GM21526 (cell line): ENCODE measurements around the gene OLFML2B.
"Not testable (repeated sequence)": the region's sequence is repeated elsewhere in the genome, so short reads cannot be mapped to it uniquely, and the experiment has no call there.

Experiments used
- ATAC-seq: cut with Tn5 transposase; IDR thresholded peaks from one replicate; pipeline ENCODE4 v1.9.1; 2021; ENCODE audit warnings: moderate library complexity; ENCODE audit not compliant: unreplicated experiment, low FRiP score

The OLFML2B gene

GRCh38 chr1:162023547-162024501 lies at the start of gene OLFML2B:
OLFML2B (minus strand) TSS chr1:162023869; CDS start chr1:162023430, 439 bp downstream.
- ATAC-seq: no peak

- no peak for ATAC-seq
Observed at GRCh38 chr1:162072740-162073139, 49.1 kb upstream of the OLFML2B start.

DNA sequence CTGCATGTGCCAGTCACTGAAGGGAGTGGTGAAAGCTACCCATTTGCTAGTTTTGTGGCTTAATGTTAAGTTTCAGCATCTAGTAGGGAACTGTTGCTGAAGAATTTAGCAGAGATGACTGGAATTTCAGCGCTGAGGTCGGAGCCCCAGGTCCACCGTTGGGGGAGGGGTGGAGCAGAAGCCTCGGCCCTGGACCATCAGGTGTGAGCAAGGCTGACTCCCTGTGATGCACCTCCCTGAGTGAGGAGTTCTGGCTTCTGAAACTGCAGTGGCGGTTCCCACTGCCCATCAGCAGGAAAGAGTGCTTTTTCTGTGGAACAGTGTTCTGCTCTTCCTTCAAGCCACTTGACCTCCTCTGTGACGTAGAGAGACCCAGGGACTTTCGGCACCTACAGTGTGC lies 47.2 kb upstream of the OLFML2B start:
- ATAC-seq: no peak

DNA sequence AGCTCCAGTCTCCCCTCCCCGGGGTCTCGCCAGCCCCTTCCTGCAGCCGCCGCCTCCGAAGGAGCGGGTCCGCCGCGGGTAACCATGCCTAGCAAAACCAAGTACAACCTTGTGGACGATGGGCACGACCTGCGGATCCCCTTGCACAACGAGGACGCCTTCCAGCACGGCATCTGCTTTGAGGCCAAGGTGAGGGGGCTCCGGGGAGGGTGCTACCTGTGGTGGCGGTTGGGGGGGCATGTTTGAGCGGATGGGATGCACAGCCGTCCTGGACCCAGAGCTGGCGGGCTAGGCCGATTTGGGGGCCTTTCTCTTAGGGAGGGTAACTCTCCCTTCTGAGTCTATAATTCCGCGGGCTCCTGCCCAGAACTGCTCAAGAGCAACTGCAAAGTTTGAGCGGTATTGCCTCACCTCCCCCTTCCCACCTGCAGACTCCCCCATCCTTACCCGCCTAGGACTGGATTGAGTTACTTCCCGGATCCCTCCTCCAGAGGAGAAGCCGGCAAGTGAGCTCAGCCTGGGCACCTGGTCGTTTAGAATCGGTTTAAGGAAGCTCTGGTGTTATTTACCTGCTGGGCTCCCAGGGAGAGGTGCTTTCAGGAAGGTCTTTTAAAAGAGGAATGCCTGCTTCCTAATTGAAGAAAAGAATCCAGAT lies 46.6 kb upstream of the OLFML2B start:
- no peak for ATAC-seq

GRCh38 chr1:162069334-162070093 lies 45.8 kb upstream of the OLFML2B start, which contains the start of gene NOS1AP:
NOS1AP (plus strand) TSS chr1:162069691; CDS start chr1:162070178, 487 bp downstream.
- ATAC-seq: peak; percentile 99

GRCh38 chr1:162068301-162068700 lies 44.6 kb upstream of the OLFML2B start:
- no peak for ATAC-seq

- no peak for ATAC-seq
Observed at GRCh38 chr1:162067466-162067865, 43.8 kb upstream of the OLFML2B start.

DNA sequence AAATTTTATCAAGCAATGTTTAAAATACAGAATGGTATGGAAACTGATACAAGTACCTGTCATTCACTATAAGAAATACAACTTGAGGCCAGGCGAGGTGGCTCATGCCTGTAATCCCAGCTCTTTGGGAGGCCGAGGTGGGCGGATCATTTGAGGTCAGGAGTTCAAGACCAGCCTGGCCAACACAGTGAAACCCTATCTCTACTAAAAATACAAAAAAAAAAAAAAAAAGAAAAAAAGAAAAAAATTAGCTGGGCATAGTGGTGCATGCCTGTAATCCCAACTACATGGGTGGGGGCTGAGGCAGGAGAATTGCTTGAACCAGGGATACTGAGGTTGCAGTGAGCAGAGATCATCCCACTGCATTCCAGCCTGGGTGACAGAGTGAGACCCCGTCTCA lies 43.2 kb upstream of the OLFML2B start:
- ATAC-seq: not testable (repeated sequence)

DNA sequence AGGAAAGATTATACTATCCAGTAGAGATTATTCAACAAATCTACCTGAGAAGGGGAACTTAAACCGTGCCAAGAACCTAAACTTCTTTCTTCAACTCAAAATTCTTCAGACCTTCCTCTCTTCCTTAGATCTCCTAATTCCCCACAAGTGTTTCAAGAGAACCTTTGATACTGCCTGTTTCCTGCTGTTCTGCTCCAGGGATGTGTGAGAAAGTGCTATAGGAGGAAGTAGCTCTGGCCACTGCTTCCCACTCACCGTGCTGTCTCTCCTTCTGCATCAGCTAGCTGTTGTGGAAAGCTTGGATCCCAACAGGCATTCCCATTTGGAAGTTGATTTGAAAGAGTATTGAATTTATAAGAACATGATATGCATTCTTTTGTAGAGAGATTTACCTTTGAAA lies 41.3 kb upstream of the OLFML2B start:
- no peak for ATAC-seq

DNA sequence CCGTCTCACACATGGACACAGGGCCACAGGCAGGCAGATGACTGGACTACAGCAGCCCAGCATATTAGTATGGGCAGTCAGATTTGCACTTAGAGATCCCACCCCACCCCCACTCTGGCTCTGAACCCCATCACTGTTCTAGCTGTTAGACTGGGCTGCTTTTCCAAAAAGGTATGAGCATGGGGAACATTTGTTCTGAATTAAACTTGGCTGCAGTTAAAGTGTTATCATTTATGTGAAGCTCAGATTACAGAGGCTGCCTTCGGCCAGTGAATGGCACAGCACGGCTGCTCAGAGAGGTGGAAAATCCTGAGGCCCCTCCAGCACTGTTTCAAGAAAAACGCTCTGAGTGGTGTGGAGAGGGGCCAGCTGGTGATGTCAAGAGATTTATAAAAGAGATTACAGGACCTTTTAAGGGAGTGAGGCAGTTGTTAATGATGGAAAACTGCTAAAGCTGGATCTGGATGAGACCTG lies 38.9 kb upstream of the OLFML2B start:
- no peak for ATAC-seq

DNA sequence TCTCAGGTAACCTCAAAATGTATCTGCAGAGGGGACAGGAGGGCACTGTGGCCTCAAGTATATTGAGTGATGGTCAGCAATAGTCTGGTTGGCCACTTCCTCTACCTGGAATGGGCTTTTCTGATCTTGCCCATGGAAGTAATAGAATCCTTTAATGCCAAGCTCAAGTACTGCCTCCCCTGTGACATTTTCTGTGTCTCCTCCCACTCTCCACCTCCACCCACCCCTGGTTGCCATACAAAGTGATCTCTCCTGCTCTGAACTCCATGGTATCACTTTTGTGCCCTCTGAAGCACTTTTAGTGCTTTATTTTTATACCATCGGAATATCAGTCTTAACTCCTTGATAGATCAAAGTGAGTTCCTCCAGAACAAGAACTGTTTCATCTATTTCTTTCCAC lies 36.6 kb upstream of the OLFML2B start:
- ATAC-seq: no peak

DNA sequence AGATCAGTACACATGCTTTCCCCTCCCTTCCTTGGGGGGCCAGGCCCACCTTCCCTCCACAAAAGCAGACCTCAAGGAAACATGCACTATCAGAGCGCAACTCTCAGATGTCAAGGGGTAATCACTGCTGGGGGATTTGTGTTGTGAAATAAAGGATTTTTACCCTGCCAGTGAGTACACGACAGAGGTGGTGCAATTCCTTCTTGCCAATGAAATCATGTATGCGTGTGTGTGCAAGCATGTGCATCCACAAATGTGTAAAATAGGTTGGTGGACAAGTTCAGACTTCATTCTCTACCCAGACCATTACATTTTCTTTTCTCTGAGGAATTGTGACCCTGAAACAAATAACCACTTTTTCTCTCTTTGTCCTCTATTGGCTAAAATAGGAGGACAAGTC lies 36.1 kb upstream of the OLFML2B start:
- no peak for ATAC-seq

GRCh38 chr1:162056579-162056978 lies 32.9 kb upstream of the OLFML2B start:
- no peak for ATAC-seq

DNA sequence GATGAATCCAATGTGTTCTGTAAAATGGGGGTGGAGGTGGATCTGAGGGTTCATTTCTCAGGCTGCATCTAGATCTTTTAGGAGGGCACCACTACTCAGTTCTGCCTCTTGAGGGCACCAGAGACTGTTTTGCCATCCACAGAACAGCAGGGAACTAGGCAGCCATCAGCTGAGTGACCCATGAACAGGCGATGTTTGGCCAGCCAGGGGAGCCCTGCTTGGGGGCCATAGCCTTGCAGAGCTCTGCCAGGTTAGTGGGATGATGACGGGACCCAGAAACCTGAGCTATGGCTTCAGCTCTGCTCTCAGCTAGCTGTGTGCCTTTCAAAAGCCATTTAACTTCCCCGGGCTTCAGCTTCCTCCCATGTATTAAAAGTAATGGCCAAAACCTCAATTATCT lies 32.4 kb upstream of the OLFML2B start:
- no peak for ATAC-seq

DNA sequence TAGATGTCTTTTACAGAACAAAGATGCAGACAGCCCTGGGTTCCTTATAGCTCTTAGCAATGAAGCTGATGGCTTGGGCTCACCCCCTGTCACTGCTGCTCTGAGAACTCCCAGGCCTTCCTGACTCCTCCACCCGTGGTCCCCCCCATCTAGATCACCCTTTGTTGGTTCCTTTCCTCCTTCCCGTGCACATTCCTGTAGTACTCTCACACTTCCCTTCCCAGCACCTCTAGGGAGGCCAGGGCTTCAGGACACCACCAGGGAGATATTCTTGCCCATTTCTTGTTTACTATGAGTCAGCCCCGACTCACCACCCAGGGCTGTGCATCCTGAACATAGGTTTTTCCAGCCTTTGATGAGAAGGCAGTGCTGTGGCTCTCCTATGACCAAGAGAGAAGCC lies 31.4 kb upstream of the OLFML2B start:
- ATAC-seq: no peak

DNA sequence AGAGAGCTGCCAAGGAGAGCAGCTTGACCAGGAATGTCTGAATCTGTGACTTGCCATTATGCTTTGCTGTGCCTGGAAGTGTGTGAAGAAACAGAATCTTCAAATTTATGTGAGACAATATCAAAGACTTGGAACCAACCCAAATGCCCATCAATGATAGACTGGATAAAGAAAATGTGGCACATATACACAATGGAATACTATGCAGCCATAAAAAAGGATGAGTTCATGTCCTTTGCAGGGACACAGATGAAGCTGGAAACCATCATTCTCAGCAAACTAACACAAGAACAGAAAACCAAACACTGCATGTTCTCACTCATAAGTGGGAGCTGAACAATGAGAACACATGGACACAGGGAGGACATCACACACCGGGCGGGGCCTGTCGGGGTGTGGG lies 30.3 kb upstream of the OLFML2B start:
- ATAC-seq: not testable (repeated sequence)

- ATAC-seq: no peak
Observed at GRCh38 chr1:162046921-162047320, 23.3 kb upstream of the OLFML2B start.

DNA sequence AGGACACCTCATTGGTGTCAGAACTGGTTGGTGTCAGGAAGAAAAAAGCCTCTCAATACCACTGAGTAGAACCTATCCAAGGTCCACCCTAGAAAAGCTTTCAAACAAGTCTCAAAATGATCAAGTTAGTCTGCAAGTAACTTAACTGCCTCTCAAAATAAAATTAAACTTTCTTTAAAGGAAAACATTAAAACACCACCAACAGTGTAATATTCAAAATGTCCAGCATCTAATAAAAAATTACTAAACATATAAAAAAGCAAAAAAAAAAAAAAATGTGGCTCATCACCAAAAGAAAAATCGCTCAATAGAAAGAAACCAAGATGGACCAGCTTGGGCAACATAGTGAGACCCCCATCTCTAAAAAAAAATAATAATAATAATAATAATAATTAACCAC lies 18.7 kb upstream of the OLFML2B start:
- no peak for ATAC-seq

DNA sequence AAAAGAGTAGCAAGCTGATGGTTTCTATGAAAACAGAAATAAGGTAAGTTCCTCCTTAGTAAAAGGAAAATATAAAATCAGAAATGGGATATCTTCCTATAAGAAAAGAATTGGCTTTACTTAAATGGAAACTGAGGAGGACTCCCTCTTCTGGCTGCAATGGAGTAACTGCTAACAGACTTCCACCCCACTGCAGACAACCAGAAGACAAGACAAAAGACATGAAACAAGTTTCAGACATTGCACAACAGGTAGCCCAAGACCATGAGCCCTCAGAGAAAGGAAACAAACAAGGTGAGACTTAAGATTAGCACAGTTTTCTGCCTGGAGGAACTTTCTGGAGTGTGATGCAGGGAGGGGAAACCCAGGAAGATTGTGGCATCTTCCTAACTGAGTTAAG lies 17.0 kb upstream of the OLFML2B start:
- ATAC-seq: no peak

DNA sequence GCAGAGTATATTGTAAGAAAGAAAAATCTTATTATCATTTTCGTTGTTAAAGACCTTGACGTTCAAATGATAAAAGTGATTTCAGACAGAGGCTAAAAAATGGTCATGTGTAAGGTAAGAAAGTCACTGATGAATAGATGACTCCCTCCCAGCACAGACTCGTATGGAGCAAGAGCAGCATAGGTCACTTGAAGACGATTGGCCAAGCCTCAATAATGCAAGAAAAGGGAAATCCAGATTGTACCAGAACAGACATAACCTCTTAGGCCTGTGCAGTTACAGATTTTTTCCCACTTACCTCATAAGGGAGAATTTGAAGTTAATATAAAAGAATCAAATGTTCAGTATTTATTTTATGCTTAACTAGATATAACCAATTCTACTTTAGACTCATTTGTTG lies 16.3 kb upstream of the OLFML2B start:
- ATAC-seq: no peak

DNA sequence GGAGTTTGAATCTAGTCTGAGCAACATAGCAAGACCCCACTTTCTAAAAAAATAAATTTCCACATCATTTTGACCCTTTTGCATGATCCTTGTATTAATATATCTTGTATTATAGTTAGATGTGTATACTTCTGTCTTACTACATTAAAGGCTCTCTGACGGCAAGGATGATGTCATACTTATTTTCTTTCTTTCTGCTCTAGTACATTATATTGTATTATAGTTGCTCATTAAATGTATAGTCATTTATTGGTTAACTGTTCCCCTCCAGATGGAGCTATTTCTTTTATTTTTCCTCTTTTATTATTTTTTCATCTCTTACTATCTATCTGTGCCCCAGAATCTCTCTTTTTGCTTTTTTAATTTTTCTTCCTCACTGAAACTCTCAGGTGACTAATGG lies 15.0 kb upstream of the OLFML2B start:
- no peak for ATAC-seq
